ENCODE measurements around the gene RBFOX2.
"Not testable (repeated sequence)": the region's sequence is repeated elsewhere in the genome, so short reads cannot be mapped to it uniquely, and the experiment has no call there.

The RBFOX2 gene

GRCh38 chr22:35811670-35812069 is 217.0 kb downstream of the RBFOX2 start:
- H3K27me3 ChIP-seq (replicated peaks; ENCODE audit: control insufficient read depth, insufficient read depth, low read length): no peaks in the 10 kb centered on the region; the same call in 1 of the 2 replicates
- no peak overlapping the region for H3K4me3 ChIP-seq (replicated peaks; ENCODE audit: low read depth, low read length)
- no peaks in the 10 kb centered on the region for H3K36me3 ChIP-seq (ENCODE audit: control insufficient read depth, insufficient read depth, low read length)
- TF ChIP-seq CTCF (IDR thresholded peaks at IDR 0.05; ENCODE audit: insufficient read depth, low read length, poor library complexity, severe bottlenecking): no peak
- DNase-seq (ENCODE audit: extremely low read depth, insufficient read length): no peak

DNA sequence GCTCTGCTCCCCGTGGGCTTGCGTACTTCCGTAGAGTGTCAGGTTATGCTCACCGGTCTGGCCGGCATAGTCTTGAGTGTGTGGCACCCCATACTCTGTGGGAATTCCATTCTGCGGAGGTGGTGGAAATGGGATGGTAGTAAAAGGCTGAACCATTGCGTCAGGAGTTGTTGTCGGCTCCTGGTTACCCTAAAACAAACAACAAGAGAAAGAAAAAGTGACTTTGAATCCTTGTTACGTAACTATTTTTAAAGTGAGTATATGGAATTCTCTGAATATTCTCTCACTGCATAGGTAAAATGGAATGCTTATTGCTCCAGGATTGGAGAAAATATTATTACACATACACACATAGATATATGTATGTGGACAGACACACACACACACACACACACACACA is 218.8 kb downstream of the RBFOX2 start:
- Histone ChIP-seq H3K4me3 (replicated peaks; ENCODE audit: low read depth, low read length) (no peak overlapping the region), H3K36me3 (ENCODE audit: control insufficient read depth, insufficient read depth, low read length) (no peaks in the 10 kb centered on the region), H3K27me3 (replicated peaks; ENCODE audit: control insufficient read depth, insufficient read depth, low read length) (no peaks in the 10 kb centered on the region; the same call in 1 of the 2 replicates)
- DNase-seq (ENCODE audit: extremely low read depth, insufficient read length): no peak
- no peak for TF ChIP-seq CTCF (IDR thresholded peaks at IDR 0.05; ENCODE audit: insufficient read depth, low read length, poor library complexity, severe bottlenecking)

GRCh38 chr22:35808377-35808776 is 220.2 kb downstream of the RBFOX2 start:
- H3K36me3 ChIP-seq (ENCODE audit: control insufficient read depth, insufficient read depth, low read length): no peaks in the 10 kb centered on the region
- H3K27me3 ChIP-seq (replicated peaks; ENCODE audit: control insufficient read depth, insufficient read depth, low read length): no peaks in the 10 kb centered on the region; the same call in 1 of the 2 replicates
- H3K4me3 ChIP-seq (replicated peaks; ENCODE audit: low read depth, low read length): no peak overlapping the region
- DNase-seq (ENCODE audit: extremely low read depth, insufficient read length): no peak
- no peak for TF ChIP-seq CTCF (IDR thresholded peaks at IDR 0.05; ENCODE audit: insufficient read depth, low read length, poor library complexity, severe bottlenecking)

- not testable (repeated sequence) for H3K27me3 ChIP-seq (replicated peaks; ENCODE audit: control insufficient read depth, insufficient read depth, low read length); H3K36me3 ChIP-seq (ENCODE audit: control insufficient read depth, insufficient read depth, low read length); H3K4me3 ChIP-seq (replicated peaks; ENCODE audit: low read depth, low read length); DNase-seq (ENCODE audit: extremely low read depth, insufficient read length)
Observed at GRCh38 chr22:35806668-35807067, 222.0 kb downstream of the RBFOX2 start.

GRCh38 chr22:35805466-35805865 is 223.2 kb downstream of the RBFOX2 start:
- H3K36me3 ChIP-seq (ENCODE audit: control insufficient read depth, insufficient read depth, low read length): no peaks in the 10 kb centered on the region
- TF ChIP-seq CTCF (IDR thresholded peaks at IDR 0.05; ENCODE audit: insufficient read depth, low read length, poor library complexity, severe bottlenecking): no peak
- no peak for DNase-seq (ENCODE audit: extremely low read depth, insufficient read length)
- no peaks in the 10 kb centered on the region for H3K27me3 ChIP-seq (replicated peaks; ENCODE audit: control insufficient read depth, insufficient read depth, low read length)
- no peak overlapping the region for H3K4me3 ChIP-seq (replicated peaks; ENCODE audit: low read depth, low read length)

DNA sequence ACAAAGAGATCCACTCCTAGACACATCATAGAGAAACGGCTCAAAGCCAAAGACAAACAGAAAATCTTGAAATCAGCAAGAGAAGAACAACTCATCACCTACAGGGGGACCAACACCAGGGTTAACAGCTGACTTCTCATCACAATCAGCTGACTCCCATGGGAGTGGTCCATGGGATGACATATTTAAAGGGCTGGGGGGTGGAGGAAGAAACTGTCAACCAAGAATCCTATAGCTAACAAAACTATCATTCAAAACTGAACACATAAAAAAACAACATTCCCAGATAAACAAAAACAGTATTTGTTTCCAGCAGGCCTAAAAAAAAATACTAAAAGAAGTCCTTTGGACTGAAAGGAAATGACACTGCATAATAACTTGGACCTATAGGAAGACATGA is 224.2 kb downstream of the RBFOX2 start:
- no peak for DNase-seq (ENCODE audit: extremely low read depth, insufficient read length)
- H3K4me3 ChIP-seq (replicated peaks; ENCODE audit: low read depth, low read length): no peak overlapping the region
- H3K36me3 ChIP-seq (ENCODE audit: control insufficient read depth, insufficient read depth, low read length): no peaks in the 10 kb centered on the region
- no peaks in the 10 kb centered on the region for H3K27me3 ChIP-seq (replicated peaks; ENCODE audit: control insufficient read depth, insufficient read depth, low read length)
- TF ChIP-seq CTCF (IDR thresholded peaks at IDR 0.05; ENCODE audit: insufficient read depth, low read length, poor library complexity, severe bottlenecking): no peak
